A549 (cell line): Measurements from ENCODE around the gene GTF2A2. TPM values are rescaled to one million over a fixed set of nuclear protein-coding genes. Genes with fewer than 3 reads are reported as not detected.

Experiments
- ATAC-seq, 2 experiments: fragments of 200-7000 bp in 1 of 2; fragments of >200 bp in 1 of 2; cut with Nextera tagmentation in 1 of 2; cut with Tn5 transposase in 1 of 2; 3 replicates each; pipeline versions ENCODE4 v1.8.0 to v1.9.1; 2018 to 2020; ENCODE audit warnings: mild to moderate bottlenecking in 1 of 2, moderate library complexity in 1 of 2
- CTCF ChIA-PET: fragments of 300-600 bp; sonication (Branson Sonifier 250); formaldehyde crosslinking; extraction: SDS; loops from one replicate; lab custom pipeline; 2021; ENCODE audit warnings: antibody characterized with exemption, inconsistent platforms; lab: Yijun Ruan, JAX
- POLR2A ChIA-PET: fragments of 350-600 bp; formaldehyde crosslinking; extraction: SDS; loops from one replicate; lab custom pipeline; 2021; ENCODE audit warnings: antibody characterized with exemption, inconsistent platforms; lab: Yijun Ruan, JAX
- DNase-seq, 2 experiments: peaks; one replicate each; pipeline versions ENCODE4 v3.0.0 to v3.0.0-alpha.2; 2011 to 2016; ENCODE audit warnings: low read depth in 1 of 2, low spot score in 1 of 2
- FAIRE-seq: peaks from 2 replicates; lab custom pipeline; 2011; peaks lifted over from hg19 to GRCh38; lab: Jason Lieb, UNC
- H3K27ac ChIP-seq, 2 experiments: fragments of >200 bp; sonication (Bioruptor Twin); formaldehyde crosslinking; 3 replicates each; pipeline ENCODE4 v1.5.1; 2016 to 2017
- H3K4me1 ChIP-seq: fragments of >200 bp; sonication (Bioruptor Twin); formaldehyde crosslinking; 3 replicates; pipeline ENCODE4 v1.6.1; 2016
- H3K4me2 ChIP-seq: fragments of >200 bp; sonication (Bioruptor Twin); formaldehyde crosslinking; 3 replicates; pipeline ENCODE4 v1.6.1; 2016
- H3K4me3 ChIP-seq: fragments of >200 bp; sonication (Bioruptor Twin); formaldehyde crosslinking; 3 replicates; pipeline ENCODE4 v1.5.1; 2016
- H3K9me3 ChIP-seq: fragments of >200 bp; sonication (Bioruptor Twin); formaldehyde crosslinking; 3 replicates; pipeline ENCODE4 v1.6.1; 2016
- BHLHE40 ChIP-seq: IDR thresholded peaks from 2 replicates; pipeline ENCODE4 v1.6.1; 2012; ENCODE audit warnings: low read depth, low read length, inconsistent platforms
- CBX8 ChIP-seq: fragments of 200-600 bp; sonication (generic); IDR thresholded peaks from 2 replicates; pipeline ENCODE4 v1.6.1; 2016
- CEBPB ChIP-seq, 2 experiments: fragments of >200 bp in 1 of 2; sonication (Bioruptor Twin) in 1 of 2; formaldehyde crosslinking in 1 of 2; IDR thresholded peaks; 2 replicates each; pipeline ENCODE4 v1.6.1; 2012 to 2016
- CHD2 ChIP-seq: fragments of 150-350 bp; IDR thresholded peaks from 2 replicates; pipeline ENCODE4 v1.6.1; 2014; ENCODE audit warnings: low read length; ENCODE audit not compliant: partially characterized antibody
- E2F6 ChIP-seq: IDR thresholded peaks from 2 replicates; pipeline ENCODE4 v1.6.1; 2012; ENCODE audit warnings: low read depth, borderline replicate concordance
- EHF ChIP-seq: fragments of 250-450 bp; sonication (Bioruptor Pico); IDR thresholded peaks from 2 replicates; pipeline ENCODE4 v1.5.0; 2020; ENCODE audit warnings: mild to moderate bottlenecking
- FOSB ChIP-seq: fragments of 250-450 bp; sonication (Bioruptor Pico); IDR thresholded peaks from 2 replicates; pipeline ENCODE4 v1.5.0; 2020; ENCODE audit warnings: mild to moderate bottlenecking, moderate library complexity
- GATA3 ChIP-seq: IDR thresholded peaks from 2 replicates; pipeline ENCODE4 v1.6.1; 2012; ENCODE audit warnings: borderline replicate concordance
- HEYL ChIP-seq: fragments of 250-450 bp; sonication (Bioruptor Pico); IDR thresholded peaks from 2 replicates; pipeline ENCODE4 v1.8.0; 2021; ENCODE audit warnings: mild to moderate bottlenecking, moderate library complexity
- HMGXB4 ChIP-seq: fragments of 250-450 bp; sonication (Bioruptor Pico); IDR thresholded peaks from 2 replicates; pipeline ENCODE4 v1.5.0; 2021; ENCODE audit warnings: mild to moderate bottlenecking, moderate library complexity, borderline replicate concordance
- HOXA7 ChIP-seq: fragments of 250-450 bp; sonication (Bioruptor Pico); IDR thresholded peaks from 2 replicates; pipeline ENCODE4 v1.5.0; 2020; ENCODE audit warnings: mild to moderate bottlenecking, moderate library complexity
- HOXB13 ChIP-seq: fragments of 250-450 bp; sonication (Bioruptor Pico); IDR thresholded peaks from 2 replicates; pipeline ENCODE4 v1.5.0; 2020; ENCODE audit warnings: low read depth, mild to moderate bottlenecking, moderate library complexity
- HOXB5 ChIP-seq: fragments of 250-450 bp; sonication (Bioruptor Pico); IDR thresholded peaks from 2 replicates; pipeline ENCODE4 v1.5.0; 2020; ENCODE audit warnings: mild to moderate bottlenecking, moderate library complexity
- JUN ChIP-seq, 2 experiments: fragments of >200 bp; sonication (Bioruptor Twin); formaldehyde crosslinking; IDR thresholded peaks; 2 replicates in 1 of 2; 3 replicates in 1 of 2; pipeline ENCODE4 v1.6.1; 2016 to 2017
- JUNB ChIP-seq: fragments of >200 bp; sonication (Bioruptor Twin); formaldehyde crosslinking; IDR thresholded peaks from 2 replicates; pipeline ENCODE4 v1.6.1; 2016
- KDM1A ChIP-seq: fragments of 200-600 bp; sonication (generic); IDR thresholded peaks from 2 replicates; pipeline ENCODE4 v1.6.1; 2016; ENCODE audit warnings: low read depth, mild to moderate bottlenecking
- MAZ ChIP-seq: fragments of 150-350 bp; IDR thresholded peaks from 2 replicates; pipeline ENCODE4 v1.6.1; 2014; ENCODE audit warnings: antibody characterized with exemption, low read depth, low read length, borderline replicate concordance
- MYC ChIP-seq: IDR thresholded peaks from 2 replicates; pipeline ENCODE4 v1.6.1; 2012; ENCODE audit warnings: mild to moderate bottlenecking, inconsistent platforms, low read length, improper control_type of control experiment, borderline replicate concordance
- NFE2L2 ChIP-seq: fragments of 150-350 bp; conservative IDR thresholded peaks from 2 replicates; pipeline ENCODE4 v1.6.1; 2014; ENCODE audit warnings: low read length
- NPAS2 ChIP-seq: fragments of 250-450 bp; sonication (Bioruptor Pico); IDR thresholded peaks from 2 replicates; pipeline ENCODE4 v1.8.0; 2022; ENCODE audit warnings: mild to moderate bottlenecking, moderate library complexity, borderline replicate concordance
- PBX3 ChIP-seq: IDR thresholded peaks from 2 replicates; pipeline ENCODE4 v1.6.1; 2012
- PHF8 ChIP-seq: fragments of 200-600 bp; sonication (generic); IDR thresholded peaks from 2 replicates; pipeline ENCODE4 v1.6.1; 2016; ENCODE audit warnings: low read depth, mild to moderate bottlenecking, antibody characterized with exemption, moderate library complexity, borderline replicate concordance
- POLR2A ChIP-seq: IDR thresholded peaks from 2 replicates; pipeline ENCODE4 v1.6.1; 2012; ENCODE audit warnings: mild to moderate bottlenecking, low read length
- POLR2AphosphoS2 ChIP-seq: conservative IDR thresholded peaks from 2 replicates; pipeline ENCODE4 v1.6.1; 2012; ENCODE audit warnings: low read length, improper control_type of control experiment, inconsistent platforms
- RAD21 ChIP-seq, 2 experiments: fragments of >200 bp in 1 of 2; sonication (Bioruptor Twin) in 1 of 2; formaldehyde crosslinking in 1 of 2; IDR thresholded peaks in 1 of 2; conservative IDR thresholded peaks in 1 of 2; 2 replicates in 1 of 2; 3 replicates in 1 of 2; pipeline ENCODE4 v1.6.1; 2012 to 2018; ENCODE audit warnings: inconsistent platforms in 1 of 2
- RARB ChIP-seq: fragments of 250-450 bp; sonication (Bioruptor Pico); IDR thresholded peaks from 2 replicates; pipeline ENCODE4 v1.8.0; 2021; ENCODE audit warnings: mild to moderate bottlenecking, moderate library complexity
- RNF2 ChIP-seq: fragments of 200-600 bp; sonication (generic); IDR thresholded peaks from 2 replicates; pipeline ENCODE4 v1.6.1; 2016; ENCODE audit warnings: low read depth, mild to moderate bottlenecking, antibody characterized with exemption, moderate library complexity, borderline replicate concordance
- SREBF2 ChIP-seq: fragments of 450-650 bp; IDR thresholded peaks from 2 replicates; pipeline ENCODE4 v1.6.1; 2014; ENCODE audit warnings: mild to moderate bottlenecking, moderate library complexity
- TP53 ChIP-seq: fragments of 250-450 bp; sonication (Bioruptor Pico); IDR thresholded peaks from 2 replicates; pipeline ENCODE4 v1.5.0; 2021; ENCODE audit warnings: mild to moderate bottlenecking, moderate library complexity
- ZFP36 ChIP-seq: fragments of 450-650 bp; IDR thresholded peaks from 2 replicates; pipeline ENCODE4 v1.6.1; 2014; ENCODE audit warnings: borderline replicate concordance; ENCODE audit not compliant: partially characterized antibody
- ZNF302 ChIP-seq: fragments of 250-450 bp; sonication (Bioruptor Pico); IDR thresholded peaks from 2 replicates; pipeline ENCODE4 v1.9.0; 2021; ENCODE audit warnings: inconsistent platforms, mild to moderate bottlenecking, moderate library complexity
- ZSCAN20 ChIP-seq: fragments of 250-450 bp; sonication (Bioruptor Pico); IDR thresholded peaks from 2 replicates; pipeline ENCODE4 v1.8.0; 2022; ENCODE audit warnings: mild to moderate bottlenecking, moderate library complexity
- WGBS: methylation state at CpG from one replicate; pipeline ENCODE4 v1.1.6; 2017; ENCODE audit errors: missing lambda C conversion rate; 5-methylcytosine and 5-hydroxymethylcytosine counted together
- polyA plus RNA-seq, 4 experiments: library from polyadenylated mRNA; depleted of rRNA in 3 of 4; stranded (reverse); fragments of >200 nt; fragmentation: RNase III in 1 of 4; extraction: RNeasy Plus Mini Kit Qiagen cat#74134 plus additional on column Dnase treatment in 1 of 4; gene quantifications; 2 replicates in 3 of 4; 3 replicates in 1 of 4; pipeline ENCODE4 v1.2.3, GENCODE V29; 2011 to 2017
- TF ChIP-seq, protein P1 (sequence below): fragments of >200 bp; sonication (Bioruptor Twin); formaldehyde crosslinking; IDR thresholded peaks from 3 replicates; pipeline ENCODE4 v1.6.1; 2016
- TF ChIP-seq, protein P2 (sequence below): fragments of >200 bp; sonication (Bioruptor Twin); formaldehyde crosslinking; IDR thresholded peaks from 2 replicates; pipeline ENCODE4 v1.6.1; 2016
- TF ChIP-seq, protein P3 (sequence below): fragments of 250-450 bp; sonication (Bioruptor Pico); IDR thresholded peaks from 2 replicates; pipeline ENCODE4 v1.5.0; 2020; ENCODE audit warnings: low read depth, mild to moderate bottlenecking, moderate library complexity
- TF ChIP-seq, protein P4 (sequence below): fragments of 150-350 bp; IDR thresholded peaks from 2 replicates; pipeline ENCODE4 v1.6.1; 2014; ENCODE audit warnings: low read depth, mild to moderate bottlenecking, low read length

Gene GTF2A2
- polyA plus RNA-seq, 2 of the 4 experiments (the other 2 are of a cell fraction) = 220 to 282 TPM

GRCh38 chr15:59594493-59594942, 62.8 kb downstream of the GTF2A2 start:
- Histone ChIP-seq H3K4me3 (no peak overlapping the region), H3K27ac (peak overlapping the region; percentile 86 to 92), H3K4me1 (peaks cover 40% of the 10 kb centered on the region), H3K9me3 (no peaks in the 10 kb centered on the region), H3K4me2 (peak overlapping the region; percentile 65)
- peak; percentile 97 to 98 for DNase-seq
- POLR2A ChIA-PET = interaction anchor here (0.8 to 5.3 kb wide), 8 partner anchors 9 to 63 kb away, joined by 3 to 57 read pairs (median 4); partner anchors contain the start of genes GCNT3 and GTF2A2
- CTCF ChIA-PET = interaction anchor here (0.6 to 9.1 kb wide), 14 partner anchors 12 to 98 kb away, joined by 3 to 60 read pairs (median 4); partner anchors contain the start of gene GCNT3
- peak; percentile 94 to 95 for ATAC-seq
- FAIRE-seq = peak; percentile 99
- 12% methylated on average over 3 of the region's 3 CpGs for WGBS
- TF ChIP-seq MYC (no peak), RARB (CRISPR knock-in tag) (0 out of 2 replicates have a peak, but pooled peaks have one; percentile 48), NFE2L2 (no peak), SREBF2 (no peak), ZSCAN20 (CRISPR knock-in tag) (no peak), TP53 (CRISPR knock-in tag) (no peak), ZNF302 (no peak), GATA3 (peak; percentile 84), RNF2 (no peak), NPAS2 (CRISPR knock-in tag) (no peak), CEBPB (IDR thresholded peaks at IDR 0.05) (peak in 1 of 2 experiments; percentile 52; a peak in 1 of 4 replicates), RAD21 (conservative IDR thresholded peaks at IDR 0.05 in 1 of 2, IDR thresholded peaks at IDR 0.05 in 1 of 2) (peak; percentile 15 to 42; a peak in 3 of 5 replicates), MAZ (no peak), KDM1A (no peak), BHLHE40 (no peak), FOSB (CRISPR knock-in tag) (no peak), E2F6 (no peak), HEYL (CRISPR knock-in tag) (no peak), HOXB13 (CRISPR knock-in tag) (peak; percentile 73), POLR2A (no peak), POLR2AphosphoS2 (no peak), HMGXB4 (CRISPR knock-in tag) (no peak), CHD2 (no peak), EHF (CRISPR knock-in tag) (peak; percentile 89), PBX3 (no peak), JUNB (peak; percentile 78), ZFP36 (no peak), JUN (IDR thresholded peaks at IDR 0.05) (peak; percentile 72 to 81; a peak in 4 of 5 replicates), HOXB5 (CRISPR knock-in tag) (peak; percentile 33), PHF8 (no peak), HOXA7 (no peak), CBX8 (no peak)
- TF ChIP-seq, protein P1, sequence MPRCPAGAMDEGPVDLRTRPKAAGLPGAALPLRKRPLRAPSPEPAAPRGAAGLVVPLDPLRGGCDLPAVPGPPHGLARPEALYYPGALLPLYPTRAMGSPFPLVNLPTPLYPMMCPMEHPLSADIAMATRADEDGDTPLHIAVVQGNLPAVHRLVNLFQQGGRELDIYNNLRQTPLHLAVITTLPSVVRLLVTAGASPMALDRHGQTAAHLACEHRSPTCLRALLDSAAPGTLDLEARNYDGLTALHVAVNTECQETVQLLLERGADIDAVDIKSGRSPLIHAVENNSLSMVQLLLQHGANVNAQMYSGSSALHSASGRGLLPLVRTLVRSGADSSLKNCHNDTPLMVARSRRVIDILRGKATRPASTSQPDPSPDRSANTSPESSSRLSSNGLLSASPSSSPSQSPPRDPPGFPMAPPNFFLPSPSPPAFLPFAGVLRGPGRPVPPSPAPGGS = 0 out of 3 replicates have a peak, but pooled peaks have one; percentile 55
- TF ChIP-seq, protein P2, sequence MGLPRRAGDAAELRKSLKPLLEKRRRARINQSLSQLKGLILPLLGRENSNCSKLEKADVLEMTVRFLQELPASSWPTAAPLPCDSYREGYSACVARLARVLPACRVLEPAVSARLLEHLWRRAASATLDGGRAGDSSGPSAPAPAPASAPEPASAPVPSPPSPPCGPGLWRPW = no peak
- TF ChIP-seq, protein P3, sequence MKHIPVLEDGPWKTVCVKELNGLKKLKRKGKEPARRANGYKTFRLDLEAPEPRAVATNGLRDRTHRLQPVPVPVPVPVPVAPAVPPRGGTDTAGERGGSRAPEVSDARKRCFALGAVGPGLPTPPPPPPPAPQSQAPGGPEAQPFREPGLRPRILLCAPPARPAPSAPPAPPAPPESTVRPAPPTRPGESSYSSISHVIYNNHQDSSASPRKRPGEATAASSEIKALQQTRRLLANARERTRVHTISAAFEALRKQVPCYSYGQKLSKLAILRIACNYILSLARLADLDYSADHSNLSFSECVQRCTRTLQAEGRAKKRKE (CRISPR knock-in tag) = 0 out of 2 replicates have a peak, but pooled peaks have one; percentile 2
- TF ChIP-seq, protein P4, sequence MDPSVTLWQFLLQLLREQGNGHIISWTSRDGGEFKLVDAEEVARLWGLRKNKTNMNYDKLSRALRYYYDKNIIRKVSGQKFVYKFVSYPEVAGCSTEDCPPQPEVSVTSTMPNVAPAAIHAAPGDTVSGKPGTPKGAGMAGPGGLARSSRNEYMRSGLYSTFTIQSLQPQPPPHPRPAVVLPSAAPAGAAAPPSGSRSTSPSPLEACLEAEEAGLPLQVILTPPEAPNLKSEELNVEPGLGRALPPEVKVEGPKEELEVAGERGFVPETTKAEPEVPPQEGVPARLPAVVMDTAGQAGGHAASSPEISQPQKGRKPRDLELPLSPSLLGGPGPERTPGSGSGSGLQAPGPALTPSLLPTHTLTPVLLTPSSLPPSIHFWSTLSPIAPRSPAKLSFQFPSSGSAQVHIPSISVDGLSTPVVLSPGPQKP = no peak
